DMS153 (cell line): ENCODE results near the gene SPRY1.
A peak's percentile ranks its signal among the peaks of the same experiment; 100 is the strongest.

Experiments used
- DNase-seq: peaks from one replicate; lab custom pipeline; 2025; lab: John Stamatoyannopoulos, UW

The SPRY1 gene

DNA sequence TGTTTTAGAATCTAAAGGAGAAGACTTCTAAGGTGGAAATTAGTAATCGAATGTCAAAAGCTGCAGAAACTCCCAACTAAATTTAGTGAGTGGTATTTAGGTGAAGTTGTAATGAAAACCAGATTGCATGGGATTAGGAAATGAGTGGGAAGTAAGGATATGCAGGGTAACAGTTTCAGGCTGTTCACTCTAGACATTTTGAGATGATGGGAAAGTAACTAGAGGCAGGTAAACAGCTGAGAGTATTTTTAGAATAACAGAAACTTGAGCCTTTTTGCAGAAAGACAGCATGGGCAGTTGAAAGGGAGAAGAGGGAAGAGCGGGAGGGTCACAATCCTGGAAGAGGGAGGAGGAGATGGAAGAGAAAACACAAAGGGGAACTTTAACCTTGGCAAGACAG lies 12.7 kb downstream of the SPRY1 start:
- DNase-seq = no peak

- DNase-seq = no peak
These were observed 14.9 kb downstream of the SPRY1 start for GRCh38 chr4:123411514-123411913.

DNA sequence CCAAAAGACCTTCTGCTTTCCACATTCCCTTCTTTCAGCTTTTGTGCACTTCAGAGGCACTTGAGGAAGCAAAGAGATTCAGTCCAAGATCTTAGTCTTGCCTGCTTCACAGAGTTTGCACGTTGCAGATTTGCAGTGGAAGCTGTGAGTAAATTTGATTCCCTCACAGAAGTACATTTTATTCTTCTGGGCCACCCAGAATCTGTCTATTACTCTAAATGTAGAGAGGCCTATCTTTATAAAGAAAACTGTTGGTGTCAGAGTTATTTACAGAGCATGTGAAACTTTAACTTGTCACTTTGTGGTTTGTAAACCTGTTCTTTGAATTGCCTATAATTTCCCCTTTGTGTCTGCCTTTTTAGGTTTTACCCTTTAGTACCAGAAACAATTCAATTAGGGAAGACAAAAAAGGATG lies 15.5 kb downstream of the SPRY1 start:
- DNase-seq = no peak

DNA sequence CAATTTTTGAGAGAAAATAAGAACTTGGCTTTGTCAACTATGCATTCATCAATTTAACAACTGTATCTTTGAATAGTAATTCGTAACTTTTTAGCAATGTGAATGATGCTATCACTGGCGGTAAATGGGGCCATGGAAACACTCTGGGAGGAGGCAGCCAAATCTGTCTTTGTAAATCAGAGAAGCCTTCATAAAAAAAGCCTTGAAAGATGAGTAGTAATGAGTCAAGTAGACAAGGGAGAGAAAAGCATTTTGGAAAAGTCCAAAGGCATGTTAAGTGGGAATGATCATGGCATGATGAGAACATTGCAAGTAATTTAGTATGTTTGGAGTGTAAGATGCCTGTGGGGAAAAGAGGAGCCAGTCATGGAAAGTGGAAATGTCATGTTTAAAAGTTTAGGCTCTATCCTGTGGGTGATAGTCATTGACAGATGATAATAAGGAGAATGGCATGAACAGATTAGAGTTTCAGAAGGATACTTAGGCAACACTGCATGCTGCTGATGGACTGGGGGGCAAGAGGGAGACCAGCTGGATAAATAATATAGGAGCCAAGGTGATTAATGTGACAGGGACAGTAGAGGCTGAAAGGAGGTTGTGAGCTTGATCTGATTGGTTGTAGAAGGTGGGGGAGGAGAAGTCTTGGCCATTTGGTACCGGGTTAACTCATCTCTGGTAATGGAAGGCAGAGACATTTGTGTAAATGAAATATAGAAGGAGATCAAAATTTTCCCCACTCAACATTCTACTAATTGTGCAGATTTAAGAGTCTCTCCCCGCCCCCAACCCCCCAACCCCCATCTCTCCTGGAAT lies 16.3 kb downstream of the SPRY1 start:
- no peak for DNase-seq

DNA sequence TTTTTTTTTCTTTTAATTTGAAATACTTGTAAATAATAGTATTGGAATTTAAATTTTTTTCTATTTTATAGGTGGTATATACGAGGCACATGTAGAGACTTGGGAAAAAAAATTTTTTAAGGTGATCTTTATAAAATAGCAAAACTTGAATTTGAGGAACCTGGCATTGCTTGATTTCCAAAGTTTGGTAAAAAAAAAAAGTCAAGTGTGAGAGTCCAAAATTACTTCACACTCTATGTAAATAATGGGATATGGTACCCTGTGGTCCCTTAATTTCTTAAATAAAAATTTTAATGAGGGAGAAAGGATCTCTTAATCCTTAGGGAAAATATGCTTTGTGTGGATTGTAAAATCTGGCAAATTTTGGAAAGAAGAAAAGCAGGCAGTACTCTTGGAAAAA lies 19.0 kb downstream of the SPRY1 start:
- DNase-seq = no peak

- no peak for DNase-seq
These were observed 19.4 kb downstream of the SPRY1 start for GRCh38 chr4:123415977-123416376.

- DNase-seq = no peak
These were observed 21.2 kb downstream of the SPRY1 start for GRCh38 chr4:123417813-123418212.

DNA sequence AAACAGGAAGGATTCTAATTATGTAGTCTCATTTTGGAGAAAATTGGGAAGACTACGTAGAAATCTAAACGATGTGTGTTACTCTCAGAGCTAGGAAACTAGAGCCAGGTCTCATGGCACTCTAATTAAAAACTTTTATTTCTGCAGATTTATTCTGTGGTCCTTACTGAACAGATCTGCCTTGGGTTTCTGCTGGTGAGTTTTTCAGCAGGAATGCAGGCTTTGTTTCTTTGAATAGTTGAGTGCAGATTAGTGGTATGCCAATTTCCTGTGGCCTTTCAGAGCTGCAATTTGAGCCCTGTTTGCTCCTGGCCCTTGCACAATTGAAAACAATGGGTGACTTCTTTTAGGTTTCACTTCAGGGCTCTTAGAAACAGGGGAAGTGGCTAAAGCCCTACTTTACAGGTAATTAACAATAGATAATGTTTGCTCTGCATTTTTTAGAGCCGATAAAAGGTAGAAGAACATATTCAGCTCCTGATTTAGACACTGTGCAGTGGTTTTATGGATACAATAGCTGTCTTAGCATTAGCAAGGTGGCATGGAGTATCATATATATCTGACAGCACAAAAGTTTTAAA lies 21.8 kb downstream of the SPRY1 start:
- DNase-seq = peak; percentile 92

DNA sequence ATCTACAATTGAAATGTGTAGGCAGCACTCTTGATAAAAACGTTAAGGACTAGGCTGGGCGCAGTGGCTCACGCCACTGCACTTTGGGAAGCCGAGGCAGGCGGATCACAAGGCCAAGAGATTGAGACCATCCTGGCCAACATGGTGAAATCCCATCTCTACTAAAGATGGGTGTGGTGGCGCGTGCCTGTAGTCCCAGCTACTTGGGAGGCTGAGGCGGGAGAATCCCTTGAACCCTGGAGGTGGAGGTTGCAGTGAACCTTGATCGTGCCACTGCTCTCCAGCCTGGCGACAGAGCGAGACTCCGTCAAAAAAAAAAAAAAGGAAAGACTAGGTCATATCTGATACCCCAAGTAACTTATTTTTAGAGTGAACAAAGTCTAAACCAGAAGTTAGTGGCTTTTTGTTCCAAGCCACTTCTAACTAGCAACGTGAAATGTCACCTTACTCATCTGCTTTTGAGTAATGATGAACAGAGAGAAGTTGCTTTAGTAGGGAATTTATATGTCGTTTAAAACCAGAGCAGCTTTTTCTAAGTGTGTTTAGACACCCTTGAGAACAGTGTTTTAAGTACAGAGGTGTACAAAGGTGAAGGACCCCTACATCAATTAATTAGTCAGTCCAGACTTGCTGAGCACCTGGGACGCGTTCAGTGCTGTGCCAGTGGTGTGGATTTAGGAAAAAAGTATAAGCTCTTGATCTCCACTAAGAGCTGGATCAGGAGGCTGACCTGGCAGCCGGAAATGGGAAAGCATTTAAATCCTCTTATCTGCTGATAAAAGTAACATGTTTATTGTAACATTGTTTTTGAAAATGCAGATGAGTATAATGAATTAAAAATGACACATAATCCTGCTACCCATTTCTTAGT lies 23.5 kb downstream of the SPRY1 start:
- no peak for DNase-seq

DNA sequence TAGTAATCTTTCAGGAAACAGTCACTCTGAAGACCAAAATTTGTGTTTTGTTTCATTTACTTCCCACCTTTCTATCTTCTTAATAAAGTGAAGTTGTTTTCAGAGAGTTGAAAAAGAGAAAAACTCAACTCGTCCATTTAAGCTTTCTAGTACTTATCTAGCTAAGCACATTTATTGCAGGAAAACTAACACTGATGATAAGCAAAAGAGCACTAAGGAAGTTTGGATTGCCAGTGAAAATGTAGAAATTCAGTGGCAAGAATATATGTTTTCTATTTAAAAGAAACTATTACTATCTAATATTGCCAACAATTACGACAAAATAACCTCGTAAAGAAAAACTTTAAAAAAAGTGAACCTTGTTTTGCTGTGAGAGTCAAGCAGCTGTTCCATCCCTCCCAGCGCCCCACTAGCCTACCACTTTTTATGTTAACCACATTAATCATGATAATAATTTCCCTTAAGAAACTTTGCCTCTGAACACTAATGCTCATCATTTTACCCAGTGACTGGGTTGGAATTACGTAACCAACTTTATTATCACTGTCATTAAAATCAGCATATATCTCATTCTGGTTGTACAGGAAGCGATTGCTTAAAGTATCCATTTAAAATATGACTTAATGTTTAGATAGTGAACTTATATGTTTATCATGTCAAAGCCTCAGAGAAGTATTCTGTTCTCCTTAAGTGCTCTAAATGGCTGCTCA lies 24.8 kb downstream of the SPRY1 start:
- DNase-seq = no peak

- no peak for DNase-seq
These were observed 25.6 kb downstream of the SPRY1 start for GRCh38 chr4:123421937-123422781.

- DNase-seq = no peak
These were observed 27.2 kb downstream of the SPRY1 start for GRCh38 chr4:123423819-123424218.

- no peak for DNase-seq
These were observed 31.4 kb downstream of the SPRY1 start for GRCh38 chr4:123427951-123428350.

GRCh38 chr4:123430031-123430430 lies 33.4 kb downstream of the SPRY1 start:
- no peak for DNase-seq

DNA sequence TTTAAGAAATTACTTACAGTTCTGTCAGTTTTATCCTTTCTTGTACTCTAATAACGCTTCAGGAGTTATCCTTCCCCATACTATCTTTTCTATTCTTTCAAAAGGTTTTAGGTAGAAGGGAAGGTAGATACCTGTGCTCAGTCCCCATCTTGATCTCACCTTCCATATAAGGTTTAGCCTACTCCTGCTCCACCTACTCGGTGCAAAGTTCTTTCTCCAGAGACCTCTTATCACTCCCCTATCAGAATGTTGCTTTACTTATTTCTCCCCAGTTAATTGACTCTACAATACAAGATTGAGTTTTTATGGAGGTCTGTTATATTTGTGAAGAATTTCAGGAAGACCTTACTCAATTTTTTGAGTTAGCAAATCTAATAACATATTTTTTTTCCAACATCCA lies 33.9 kb downstream of the SPRY1 start:
- DNase-seq = no peak

DNA sequence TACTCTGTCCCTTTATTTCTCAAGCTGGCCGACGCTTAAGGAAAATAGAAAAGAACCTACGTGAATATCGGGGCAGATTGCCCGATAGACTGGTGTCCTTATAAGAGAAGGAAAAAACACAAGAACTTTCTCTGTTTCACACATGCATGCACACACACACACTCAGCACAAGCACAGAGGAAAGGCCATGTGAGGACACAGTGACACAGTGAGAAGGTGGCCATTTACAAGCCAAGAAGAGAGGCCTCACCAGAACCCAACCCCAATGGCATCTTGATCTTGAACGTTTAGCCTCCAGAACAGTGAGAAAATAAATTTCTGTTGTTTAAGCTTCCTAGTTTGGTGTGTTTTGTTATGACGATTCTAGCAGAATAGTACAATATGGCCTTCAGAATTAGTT lies 37.0 kb downstream of the SPRY1 start:
- DNase-seq = no peak

DNA sequence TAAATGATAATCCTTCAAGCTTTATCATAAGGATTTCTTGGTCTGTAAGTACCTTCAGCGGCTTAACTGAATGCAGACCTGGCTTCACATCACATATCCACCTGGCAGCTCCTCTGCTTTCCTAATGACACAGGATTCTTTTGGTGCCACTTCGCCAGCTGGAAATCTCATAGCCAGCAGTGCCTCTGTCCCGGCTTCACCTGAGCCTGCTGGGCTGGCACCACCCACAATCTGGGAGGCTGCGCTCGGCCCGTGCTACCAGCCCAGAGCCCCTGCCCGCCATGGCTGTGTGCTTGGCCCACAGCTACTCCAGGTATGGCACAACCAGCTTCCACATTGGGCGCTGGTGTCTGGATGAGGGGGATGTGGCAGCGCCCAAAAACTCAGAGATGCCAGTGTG lies 37.4 kb downstream of the SPRY1 start:
- no peak for DNase-seq

GRCh38 chr4:123435246-123436113 lies 38.9 kb downstream of the SPRY1 start:
- DNase-seq = no peak

GRCh38 chr4:123438031-123438430 lies 41.4 kb downstream of the SPRY1 start:
- DNase-seq = no peak
